ENCODE results near the gene ZBED1. TPM values are rescaled to one million over a fixed set of nuclear protein-coding genes. Genes with fewer than 3 reads are reported as not detected.

The ZBED1 gene
- total RNA-seq, 2 experiments from 2014 or later = 15.8 to 16.1 TPM

- Mint-ChIP-seq H3K27ac (no peak overlapping the region), H3K9me3 (no peaks in the 10 kb centered on the region), H3K4me1 (ENCODE audit: low read depth) (no peaks in the 10 kb centered on the region), H3K27me3 (no peaks in the 10 kb centered on the region), H3K4me3 (no peak overlapping the region), H3K36me3 (ENCODE audit: low read depth) (peaks cover 32% of the 10 kb centered on the region)
- ChIA-PET CTCF (no interaction called here), POLR2A (no interaction called here)
- intact Hi-C loops (cut with DNase I, micrococcal nuclease) = no loop called here
- Histone ChIP-seq H3K27me3 (ENCODE audit: control insufficient read depth in 1 of 2, insufficient read depth in 2 of 2, low read length in 2 of 2) (no peaks in the 10 kb centered on the region), H3K4me3 (ENCODE audit: low read length) (no peak overlapping the region), H3K36me3 (ENCODE audit: insufficient read depth, low read length) (peaks cover 3% of the 10 kb centered on the region), H3K9me3 (ENCODE audit: control insufficient read depth in 1 of 2, insufficient read depth in 1 of 2, low read length in 2 of 2) (no peaks in the 10 kb centered on the region), H3K27ac (ENCODE audit: low read depth in 1 of 2, low read length in 2 of 2) (no peak overlapping the region), H3K4me1 (ENCODE audit: insufficient read depth, low read length) (no peaks in the 10 kb centered on the region)
- no peak for DNase-seq
- no peak for ATAC-seq (ENCODE audit: poor library complexity)
- TF ChIP-seq, protein P1, sequence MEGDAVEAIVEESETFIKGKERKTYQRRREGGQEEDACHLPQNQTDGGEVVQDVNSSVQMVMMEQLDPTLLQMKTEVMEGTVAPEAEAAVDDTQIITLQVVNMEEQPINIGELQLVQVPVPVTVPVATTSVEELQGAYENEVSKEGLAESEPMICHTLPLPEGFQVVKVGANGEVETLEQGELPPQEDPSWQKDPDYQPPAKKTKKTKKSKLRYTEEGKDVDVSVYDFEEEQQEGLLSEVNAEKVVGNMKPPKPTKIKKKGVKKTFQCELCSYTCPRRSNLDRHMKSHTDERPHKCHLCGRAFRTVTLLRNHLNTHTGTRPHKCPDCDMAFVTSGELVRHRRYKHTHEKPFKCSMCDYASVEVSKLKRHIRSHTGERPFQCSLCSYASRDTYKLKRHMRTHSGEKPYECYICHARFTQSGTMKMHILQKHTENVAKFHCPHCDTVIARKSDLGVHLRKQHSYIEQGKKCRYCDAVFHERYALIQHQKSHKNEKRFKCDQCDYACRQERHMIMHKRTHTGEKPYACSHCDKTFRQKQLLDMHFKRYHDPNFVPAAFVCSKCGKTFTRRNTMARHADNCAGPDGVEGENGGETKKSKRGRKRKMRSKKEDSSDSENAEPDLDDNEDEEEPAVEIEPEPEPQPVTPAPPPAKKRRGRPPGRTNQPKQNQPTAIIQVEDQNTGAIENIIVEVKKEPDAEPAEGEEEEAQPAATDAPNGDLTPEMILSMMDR (IDR thresholded peaks at IDR 0.05) = no peak
Measured at GRCh38 chrX:2446815-2447214, 54.0 kb downstream of the ZBED1 start.

DNA sequence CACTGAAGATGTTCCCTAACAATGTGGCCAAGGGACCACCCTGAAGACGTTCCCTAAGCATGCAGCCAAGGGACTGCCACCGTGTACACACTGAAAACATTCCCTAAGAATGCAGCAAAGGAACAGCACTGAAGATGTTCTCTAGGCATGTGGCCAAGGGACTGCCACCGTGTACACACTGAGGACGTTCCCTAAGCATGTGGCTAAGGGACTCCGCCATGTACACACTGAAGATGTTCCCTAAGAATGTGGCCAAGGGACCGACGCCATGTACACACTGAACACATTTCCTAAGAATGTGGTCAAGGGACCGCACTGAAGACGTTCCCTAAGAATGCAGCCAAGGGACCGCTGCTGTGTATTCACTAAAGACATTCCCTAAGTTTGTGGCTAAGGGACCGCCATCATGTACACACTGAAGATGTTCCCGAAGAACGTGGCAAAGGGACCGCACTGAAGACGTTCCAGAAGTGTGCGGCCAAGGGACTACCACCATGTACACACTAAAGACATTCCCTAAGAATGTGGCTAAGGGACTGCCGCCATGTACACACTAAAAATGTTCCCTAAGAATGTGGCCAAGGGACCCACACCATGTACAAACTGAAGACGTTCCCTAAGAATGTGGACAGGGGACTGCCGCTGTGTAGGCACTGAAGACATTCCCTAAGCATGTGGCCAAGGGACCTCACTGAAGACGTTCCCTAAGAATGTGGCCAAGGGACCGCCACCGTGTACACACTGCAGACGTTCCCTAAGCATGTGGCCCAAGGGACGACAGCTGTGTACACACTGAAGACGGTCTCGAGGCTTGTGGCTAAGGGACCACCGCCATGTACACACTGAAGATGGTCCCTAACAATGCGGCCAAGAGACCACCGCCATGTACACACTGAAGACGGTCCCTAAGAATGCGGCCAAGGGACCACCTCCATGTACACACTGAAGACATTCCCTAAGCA lies 54.8 kb downstream of the ZBED1 start:
- POLR2A ChIA-PET = no interaction called here
- no peaks in the 10 kb centered on the region for H3K9me3 ChIP-seq (ENCODE audit: control insufficient read depth in 1 of 2, insufficient read depth in 1 of 2, low read length in 2 of 2)
- Mint-ChIP-seq H3K4me1 (ENCODE audit: low read depth) (no peaks in the 10 kb centered on the region), H3K9me3 (no peaks in the 10 kb centered on the region), H3K36me3 (ENCODE audit: low read depth) (peaks cover 31% of the 10 kb centered on the region), H3K4me3 (no peak overlapping the region), H3K27me3 (no peaks in the 10 kb centered on the region), H3K27ac (no peak overlapping the region)
- H3K4me3 ChIP-seq (ENCODE audit: low read length) = no peak overlapping the region
- H3K27me3 ChIP-seq (ENCODE audit: control insufficient read depth in 1 of 2, insufficient read depth in 2 of 2, low read length in 2 of 2) = no peaks in the 10 kb centered on the region
- H3K4me1 ChIP-seq (ENCODE audit: insufficient read depth, low read length) = no peaks in the 10 kb centered on the region
- TF ChIP-seq, protein P1 (IDR thresholded peaks at IDR 0.05) = no peak
- no peak for ATAC-seq (ENCODE audit: poor library complexity)
- H3K27ac ChIP-seq (ENCODE audit: low read depth in 1 of 2, low read length in 2 of 2) = no peak overlapping the region
- intact Hi-C loops (cut with DNase I, micrococcal nuclease) = no loop called here
- H3K36me3 ChIP-seq (ENCODE audit: insufficient read depth, low read length) = peaks cover 3% of the 10 kb centered on the region
- no peak for DNase-seq
- CTCF ChIA-PET = no interaction called here

GRCh38 chrX:2442694-2443093 lies 58.1 kb downstream of the ZBED1 start:
- Mint-ChIP-seq H3K9me3 (no peaks in the 10 kb centered on the region), H3K27me3 (no peaks in the 10 kb centered on the region), H3K27ac (no peak overlapping the region), H3K4me3 (no peak overlapping the region), H3K36me3 (ENCODE audit: low read depth) (peaks cover 57% of the 10 kb centered on the region), H3K4me1 (ENCODE audit: low read depth) (no peaks in the 10 kb centered on the region)
- Histone ChIP-seq H3K27ac (ENCODE audit: low read depth in 1 of 2, low read length in 2 of 2) (no peak overlapping the region), H3K36me3 (ENCODE audit: insufficient read depth, low read length) (peaks cover 9% of the 10 kb centered on the region), H3K4me3 (ENCODE audit: low read length) (no peak overlapping the region), H3K4me1 (ENCODE audit: insufficient read depth, low read length) (no peaks in the 10 kb centered on the region), H3K27me3 (ENCODE audit: control insufficient read depth in 1 of 2, insufficient read depth in 2 of 2, low read length in 2 of 2) (no peaks in the 10 kb centered on the region), H3K9me3 (ENCODE audit: control insufficient read depth in 1 of 2, insufficient read depth in 1 of 2, low read length in 2 of 2) (no peaks in the 10 kb centered on the region)
- intact Hi-C loops (cut with DNase I, micrococcal nuclease) = no loop called here
- TF ChIP-seq, protein P1 (IDR thresholded peaks at IDR 0.05) = no peak
- no peak for DNase-seq
- ChIA-PET CTCF (no interaction called here), POLR2A (no interaction called here)
- no peak for ATAC-seq (ENCODE audit: poor library complexity)
